B cell (primary cell): ENCODE measurements around the gene ANO2. TPM values are rescaled to one million over a fixed set of nuclear protein-coding genes. Genes with fewer than 3 reads are reported as not detected.

Source experiments
- ATAC-seq: fragments of 200-7000 bp; cut with Tn5 transposase; one replicate; pipeline ENCODE4 v1.10.0; 2021; ENCODE audit warnings: low read depth, mild to moderate bottlenecking, moderate number of reproducible peaks, moderate library complexity
- CTCF ChIA-PET: fragments of 350-600 bp; sonication (Branson Sonifier 250); formaldehyde crosslinking; loops from one replicate; lab custom pipeline; 2021; ENCODE audit warnings: antibody characterized with exemption, inconsistent platforms; lab: Charles Lee
- POLR2A ChIA-PET: fragments of 350-600 bp; sonication (Branson Sonifier 250); formaldehyde crosslinking; loops from one replicate; lab custom pipeline; 2021; ENCODE audit warnings: antibody characterized with exemption; lab: Charles Lee
- DNase-seq: peaks from one replicate; pipeline ENCODE4 v3.0.0; 2013
- H2AFZ ChIP-seq: 2 replicates; pipeline ENCODE4 v1.6.1; 2012; ENCODE audit warnings: mild to moderate bottlenecking, low read depth, low read length; ENCODE audit not compliant: insufficient read depth, poor library complexity, severe bottlenecking
- H3K27ac ChIP-seq, 2 donors: 1 replicate in 1 of 2; 2 replicates in 1 of 2; pipeline ENCODE4 v1.5.1; 2012 to 2013; ENCODE audit warnings: low read length in 2 of 2, mild to moderate bottlenecking in 2 of 2, moderate library complexity in 1 of 2
- H3K27me3 ChIP-seq, 4 experiments: fragments of 200-600 bp in 1 of 4; sonication (generic) in 1 of 4; replicated peaks in 1 of 4; 1 replicate in 2 of 4; 2 replicates in 2 of 4; pipeline versions ENCODE4 v1.6.1 to v1.7.0; 2013 to 2016; ENCODE audit warnings: low read length in 3 of 4, mild to moderate bottlenecking in 2 of 4, mixed read lengths in 1 of 4, moderate library complexity in 1 of 4; ENCODE audit not compliant: insufficient read depth in 4 of 4, control insufficient read depth in 3 of 4; ENCODE audit errors: control extremely low read depth in 1 of 4
- H3K36me3 ChIP-seq, 2 experiments: replicated peaks in 1 of 2; 1 replicate in 1 of 2; 2 replicates in 1 of 2; pipeline versions ENCODE4 v1.6.1 to v1.7.1; 2013; ENCODE audit warnings: low read length in 1 of 2; ENCODE audit not compliant: insufficient read depth in 2 of 2, control insufficient read depth in 1 of 2; ENCODE audit errors: control extremely low read depth in 1 of 2, extremely low read depth in 1 of 2
- H3K4me1 ChIP-seq, 2 donors: fragments of 200-600 bp in 1 of 2; sonication (generic) in 1 of 2; 1 replicate in 1 of 2; 2 replicates in 1 of 2; pipeline versions ENCODE4 v1.5.1 to v1.6.1; 2013 to 2017; ENCODE audit warnings: low read length in 2 of 2; ENCODE audit not compliant: control insufficient read depth in 2 of 2, insufficient read depth in 2 of 2
- H3K4me2 ChIP-seq: replicated peaks from 2 replicates; pipeline ENCODE3; 2012; ENCODE audit warnings: mild to moderate bottlenecking, low read depth, low read length; ENCODE audit not compliant: poor library complexity, severe bottlenecking
- H3K4me3 ChIP-seq, 5 experiments: fragments of 200-600 bp in 1 of 5; sonication (generic) in 1 of 5; 1 replicate in 3 of 5; 2 replicates in 2 of 5; pipeline versions ENCODE4 v1.5.1 to v1.7.0; 2011 to 2016; ENCODE audit warnings: low read length in 4 of 5, mild to moderate bottlenecking in 4 of 5, low read depth in 2 of 5, control low read depth in 1 of 5, moderate library complexity in 1 of 5; ENCODE audit not compliant: insufficient read depth in 1 of 5; ENCODE audit errors: control extremely low read depth in 1 of 5, extremely low read depth in 1 of 5
- H3K79me2 ChIP-seq: fragments of 200-600 bp; sonication (generic); one replicate; pipeline ENCODE4 v1.6.0; 2016; ENCODE audit warnings: low read length; ENCODE audit not compliant: control insufficient read depth, insufficient read depth
- H3K9ac ChIP-seq: fragments of 200-600 bp; sonication (generic); 2 replicates; pipeline ENCODE4 v1.6.1; 2017; ENCODE audit warnings: mild to moderate bottlenecking, low read length, moderate library complexity
- H3K9me3 ChIP-seq, 3 donors: one replicate each; pipeline versions ENCODE4 v1.6.1 to v1.7.1; 2013; ENCODE audit warnings: low read length in 2 of 3; ENCODE audit not compliant: control insufficient read depth in 2 of 3, insufficient read depth in 1 of 3; ENCODE audit errors: control extremely low read depth in 1 of 3
- H4K20me1 ChIP-seq: 2 replicates; pipeline ENCODE4 v1.6.0; 2012; ENCODE audit warnings: mild to moderate bottlenecking, low read length; ENCODE audit not compliant: insufficient read depth, control insufficient read depth, poor library complexity, severe bottlenecking
- H3K27ac Mint-ChIP-seq: one replicate; pipeline ENCODE4 v1.8.0; 2021; ENCODE audit warnings: mixed read lengths
- H3K27me3 Mint-ChIP-seq: one replicate; pipeline ENCODE4 v1.8.0; 2021; ENCODE audit warnings: mixed read lengths
- H3K4me1 Mint-ChIP-seq: one replicate; pipeline ENCODE4 v1.8.0; 2021; ENCODE audit warnings: mixed read lengths
- H3K4me3 Mint-ChIP-seq: one replicate; pipeline ENCODE4 v1.8.0; 2021; ENCODE audit warnings: mixed read lengths
- H3K9me3 Mint-ChIP-seq: one replicate; pipeline ENCODE4 v1.8.0; 2022; ENCODE audit warnings: mixed read lengths; ENCODE audit not compliant: insufficient read depth
- CTCF ChIP-seq: fragments of 200-600 bp; IDR thresholded peaks from one replicate; pipeline ENCODE4 v1.8.0; 2022; ENCODE audit warnings: antibody characterized with exemption, mild to moderate bottlenecking
- EZH2 ChIP-seq: IDR thresholded peaks from 2 replicates; pipeline ENCODE4 v1.6.1; 2012; ENCODE audit warnings: borderline replicate concordance, low read depth, mild to moderate bottlenecking, moderate library complexity, low read length; ENCODE audit not compliant: insufficient read depth, poor library complexity, severe bottlenecking
- WGBS: methylation state at CpG from one replicate; pipeline ENCODE4 v1.1.5; 2013; ENCODE audit warnings: missing lambda C conversion rate; ENCODE audit not compliant: insufficient coverage; 5-methylcytosine and 5-hydroxymethylcytosine counted together
- intact Hi-C: fragments of 100-400 bp; cut with micrococcal nuclease; formaldehyde crosslinking; loops from one replicate; pipeline ENCODE4 v1.10.0; 2022
- polyA plus RNA-seq: library from polyadenylated mRNA; depleted of rRNA; stranded (reverse); fragments of >200 nt; gene quantifications from 2 replicates; pipeline ENCODE4 v1.2.3, GENCODE V29; 2012
- total RNA-seq, 2 donors: library from RNA; stranded (reverse); fragments of 120-200 nt in 1 of 2; gene quantifications; 1 replicate in 1 of 2; 2 replicates in 1 of 2; pipeline versions ENCODE4 v1.2.3 to v1.2.4, GENCODE V29; 2013 to 2022

Gene ANO2
- total and polyA plus RNA-seq, 2 donors (not counting 1 experiment from before 2014, with no cell fraction given) = not detected

GRCh38 chr12:5797661-5798060 lies 147.4 kb downstream of the ANO2 start:
- WGBS = 89% methylated on average over 6 of the region's 9 CpGs
- H3K4me3 Mint-ChIP-seq = no peak overlapping the region
- no peak overlapping the region for H3K27ac ChIP-seq
- H3K4me1 Mint-ChIP-seq = no peaks in the 10 kb centered on the region
- H3K27ac Mint-ChIP-seq = no peak overlapping the region
- H3K9ac ChIP-seq = no peak overlapping the region
- H3K79me2 ChIP-seq = no peaks in the 10 kb centered on the region
- H2AFZ ChIP-seq = no peak overlapping the region
- H3K9me3 ChIP-seq = no peaks in the 10 kb centered on the region
- no peaks in the 10 kb centered on the region for H4K20me1 ChIP-seq
- H3K4me1 ChIP-seq = no peaks in the 10 kb centered on the region
- TF ChIP-seq CTCF (no peak), EZH2 (no peak)
- intact Hi-C loops = no loop called here
- DNase-seq (no peak), ATAC-seq (no peak)
- H3K27me3 Mint-ChIP-seq = no peaks in the 10 kb centered on the region
- no peak overlapping the region for H3K4me2 ChIP-seq
- H3K9me3 Mint-ChIP-seq = no peaks in the 10 kb centered on the region
- H3K4me3 ChIP-seq = no peak overlapping the region
- POLR2A ChIA-PET = no interaction called here
- no peaks in the 10 kb centered on the region for H3K36me3 ChIP-seq
- H3K27me3 ChIP-seq = peaks cover 0 to 5% (median 0%) of the 10 kb centered on the region in 4 experiments
- CTCF ChIA-PET = no interaction called here

- H3K4me1 ChIP-seq = no peaks in the 10 kb centered on the region
- Mint-ChIP-seq H3K4me3 (no peak overlapping the region), H3K27me3 (peaks cover 2% of the 10 kb centered on the region), H3K4me1 (no peaks in the 10 kb centered on the region), H3K27ac (no peak overlapping the region), H3K9me3 (no peaks in the 10 kb centered on the region)
- ATAC-seq (no peak), DNase-seq (no peak)
- no peak overlapping the region for H3K4me2 ChIP-seq
- ChIA-PET CTCF (no interaction called here), POLR2A (no interaction called here)
- H4K20me1 ChIP-seq = no peaks in the 10 kb centered on the region
- H3K27me3 ChIP-seq = peaks cover 0 to 5% (median 0%) of the 10 kb centered on the region in 4 experiments
- no peak overlapping the region for H3K4me3 ChIP-seq
- H2AFZ ChIP-seq = no peak overlapping the region
- no peaks in the 10 kb centered on the region for H3K79me2 ChIP-seq
- no peaks in the 10 kb centered on the region for H3K9me3 ChIP-seq
- WGBS = 83% methylated on average over 6 of the region's 8 CpGs
- no peak overlapping the region for H3K27ac ChIP-seq
- H3K9ac ChIP-seq = no peak overlapping the region
- H3K36me3 ChIP-seq = no peaks in the 10 kb centered on the region
- TF ChIP-seq CTCF = no peak
- TF ChIP-seq EZH2 = no peak
- intact Hi-C loops = no loop called here
Measured at GRCh38 chr12:5796959-5797225, 148.2 kb downstream of the ANO2 start.
